NCI-H460 (cell line): ENCODE results near the gene TPPP2. TPM values are rescaled to one million over a fixed set of nuclear protein-coding genes. Genes with fewer than 3 reads are reported as not detected.
"Not testable (repeated sequence)": the region's sequence is repeated elsewhere in the genome, so short reads cannot be mapped to it uniquely, and the experiment has no call there.

Source experiments
- DNase-seq: peaks from one replicate; pipeline ENCODE4 v3.0.0-alpha.2; 2016; ENCODE audit warnings: low read depth; ENCODE audit errors: extremely low read depth
- polyA plus RNA-seq: library from polyadenylated mRNA; depleted of rRNA; stranded (reverse); fragments of >200 nt; gene quantifications from 2 replicates; pipeline ENCODE4 v1.2.3, GENCODE V29; 2014; cell fraction: nucleus; rRNA removed
- total RNA-seq: library from RNA; depleted of rRNA; stranded (reverse); fragments of >200 nt; shearing (Covaris generic); gene quantifications from 2 replicates; pipeline ENCODE4 v1.2.3, GENCODE V29; 2014; rRNA removed

TPPP2 gene
- not detected in 2 replicates for total RNA-seq
- not detected in 2 replicates for polyA plus RNA-seq

- DNase-seq = no peak
Measured at GRCh38 chr14:21029917-21030316, at the start of gene TPPP2. Gene TPPP2, plus strand, starts transcription at chr14:21030217. Its CDS starts 365 bp downstream, at chr14:21030582.

- DNase-seq = no peak
Measured at GRCh38 chr14:20980906-20981305, 49.1 kb upstream of the TPPP2 start.

GRCh38 chr14:20982646-20983369 is 47.2 kb upstream of the TPPP2 start:
- no peak for DNase-seq

GRCh38 chr14:20985650-20986049 is 44.4 kb upstream of the TPPP2 start:
- not testable (repeated sequence) for DNase-seq

GRCh38 chr14:20986811-20987210 is 43.2 kb upstream of the TPPP2 start:
- DNase-seq = peak; percentile 54

- no peak for DNase-seq
Measured at GRCh38 chr14:20988717-20989470, 41.1 kb upstream of the TPPP2 start.

GRCh38 chr14:20989471-20989786 is 40.6 kb upstream of the TPPP2 start:
- no peak for DNase-seq

- DNase-seq = peak; percentile 95
Measured at GRCh38 chr14:20989787-20990600, 40.0 kb upstream of the TPPP2 start, which contains the start of gene METTL17. Gene METTL17, plus strand, starts transcription at chr14:20989980. Its CDS starts 23 bp downstream, at chr14:20990003.

GRCh38 chr14:20996521-20996920 is 33.5 kb upstream of the TPPP2 start:
- DNase-seq = no peak

GRCh38 chr14:20997115-20997514 is 32.9 kb upstream of the TPPP2 start:
- DNase-seq = no peak

GRCh38 chr14:20997564-20997963 is 32.5 kb upstream of the TPPP2 start:
- no peak for DNase-seq

GRCh38 chr14:20998139-20998538 is 31.9 kb upstream of the TPPP2 start:
- no peak for DNase-seq

- no peak for DNase-seq
Measured at GRCh38 chr14:20998674-20999366, 31.2 kb upstream of the TPPP2 start, which contains the start of gene SLC39A2. Gene SLC39A2, plus strand, starts transcription at chr14:20999293. Its CDS starts 154 bp downstream, at chr14:20999447.

GRCh38 chr14:20999591-20999990 is 30.4 kb upstream of the TPPP2 start:
- DNase-seq = no peak

- no peak for DNase-seq
Measured at GRCh38 chr14:21001218-21001617, 28.8 kb upstream of the TPPP2 start.

- DNase-seq = no peak
Measured at GRCh38 chr14:21003788-21004346, 26.1 kb upstream of the TPPP2 start.

GRCh38 chr14:21009721-21010120 is 20.3 kb upstream of the TPPP2 start:
- not testable (repeated sequence) for DNase-seq

GRCh38 chr14:21011136-21011535 is 18.9 kb upstream of the TPPP2 start:
- no peak for DNase-seq

GRCh38 chr14:21014761-21015190 is 15.2 kb upstream of the TPPP2 start:
- DNase-seq = peak; percentile 87

GRCh38 chr14:21015312-21015711 is 14.7 kb upstream of the TPPP2 start:
- no peak for DNase-seq
